Occipital lobe (tissue), 2 donors: Measurements from ENCODE around the gene WNT11. TPM values are rescaled to one million over a fixed set of nuclear protein-coding genes. Genes with fewer than 3 reads are reported as not detected.

Source experiments
- DNase-seq: peaks from one replicate; lab custom pipeline; 2025; lab: John Stamatoyannopoulos, UW
- total RNA-seq: library from RNA; depleted of rRNA; stranded (reverse); fragments of >200 nt; gene quantifications from one replicate; pipeline ENCODE4 v1.2.3, GENCODE V29; 2014

The WNT11 gene
- total RNA-seq, 1 donor from 2014 or later = 4.4 TPM

GRCh38 chr11:76156971-76157427, 49.3 kb downstream of the WNT11 start:
- no peak for DNase-seq

GRCh38 chr11:76155500-76156227, 50.6 kb downstream of the WNT11 start:
- no peak for DNase-seq

- DNase-seq = no peak
Observed at GRCh38 chr11:76153571-76153923, 52.8 kb downstream of the WNT11 start.

GRCh38 chr11:76152741-76153570, 53.3 kb downstream of the WNT11 start:
- no peak for DNase-seq

- peak; percentile 47 for DNase-seq
Observed at GRCh38 chr11:76152086-76152681, 54.1 kb downstream of the WNT11 start.

- DNase-seq = no peak
Observed at GRCh38 chr11:76151556-76152085, 54.7 kb downstream of the WNT11 start.

- DNase-seq = no peak
Observed at GRCh38 chr11:76150141-76150540, 56.2 kb downstream of the WNT11 start.

GRCh38 chr11:76149713-76150112, 56.6 kb downstream of the WNT11 start:
- no peak for DNase-seq

- DNase-seq = no peak
Observed at GRCh38 chr11:76148941-76149613, 57.2 kb downstream of the WNT11 start.

- no peak for DNase-seq
Observed at GRCh38 chr11:76148231-76148630, 58.1 kb downstream of the WNT11 start.

GRCh38 chr11:76147106-76147740, 59.1 kb downstream of the WNT11 start:
- DNase-seq = no peak

GRCh38 chr11:76143274-76143673, 63.0 kb downstream of the WNT11 start:
- no peak for DNase-seq

- no peak for DNase-seq
Observed at GRCh38 chr11:76141901-76142588, 64.3 kb downstream of the WNT11 start.

- DNase-seq = no peak
Observed at GRCh38 chr11:76140912-76141574, 65.3 kb downstream of the WNT11 start.

GRCh38 chr11:76139314-76139713, 67.0 kb downstream of the WNT11 start:
- no peak for DNase-seq

Other genes with a start within 250 kb of the WNT11 start
- gene THAP12, start 174.6 kb upstream of the WNT11 start, total RNA-seq = 83.1 TPM
- gene GVQW3, start 174.8 kb upstream of the WNT11 start, total RNA-seq = 19.2 TPM
- 46.3 TPM for gene EMSY, start 238.5 kb upstream of the WNT11 start, total RNA-seq